Testis (tissue), 2 donors: ENCODE data around the gene CFAP20DC.

ENCODE experiments used
- POLR2A ChIP-seq: fragments of 450-650 bp; IDR thresholded peaks from one replicate; pipeline ENCODE4 v1.6.1; 2017; ENCODE audit warnings: antibody characterized with exemption, mild to moderate bottlenecking, moderate library complexity
- TF ChIP-seq, protein P1 (sequence below), 3 experiments: fragments of 450-650 bp in 2 of 3; fragments of 200-600 bp in 1 of 3; sonication (generic) in 1 of 3; IDR thresholded peaks; one replicate each; pipeline ENCODE4 v1.5.1; 2016 to 2019; ENCODE audit warnings: antibody characterized with exemption in 3 of 3, mild to moderate bottlenecking in 2 of 3, moderate library complexity in 1 of 3

DNA sequence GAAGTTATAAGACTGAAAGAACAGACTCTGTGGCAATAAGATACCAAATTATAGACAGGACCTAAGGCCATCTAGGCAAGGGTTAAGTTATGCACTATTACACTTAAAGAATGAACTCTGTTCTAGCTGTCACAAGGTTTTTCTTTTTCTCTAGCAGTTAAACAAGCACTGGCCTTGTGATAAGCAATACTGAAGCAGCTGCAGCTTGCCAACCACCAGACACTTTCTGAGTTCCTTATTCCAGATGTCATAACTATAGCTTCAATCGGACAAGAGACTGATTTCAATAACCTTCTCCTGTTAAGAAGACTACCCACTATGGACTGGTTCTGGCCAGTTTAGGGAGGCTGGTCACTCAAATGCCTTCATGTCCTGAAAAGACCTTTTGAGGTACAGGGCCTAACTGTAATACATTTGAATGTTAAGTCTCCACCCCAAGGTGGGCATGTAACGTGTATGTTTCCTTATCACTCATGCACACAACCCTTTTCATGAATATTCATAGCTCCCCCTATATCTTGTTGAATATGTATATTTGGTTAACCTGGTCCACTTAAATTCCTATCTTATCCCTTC lies 85.8 kb downstream of the CFAP20DC start:
- TF ChIP-seq, protein P1, sequence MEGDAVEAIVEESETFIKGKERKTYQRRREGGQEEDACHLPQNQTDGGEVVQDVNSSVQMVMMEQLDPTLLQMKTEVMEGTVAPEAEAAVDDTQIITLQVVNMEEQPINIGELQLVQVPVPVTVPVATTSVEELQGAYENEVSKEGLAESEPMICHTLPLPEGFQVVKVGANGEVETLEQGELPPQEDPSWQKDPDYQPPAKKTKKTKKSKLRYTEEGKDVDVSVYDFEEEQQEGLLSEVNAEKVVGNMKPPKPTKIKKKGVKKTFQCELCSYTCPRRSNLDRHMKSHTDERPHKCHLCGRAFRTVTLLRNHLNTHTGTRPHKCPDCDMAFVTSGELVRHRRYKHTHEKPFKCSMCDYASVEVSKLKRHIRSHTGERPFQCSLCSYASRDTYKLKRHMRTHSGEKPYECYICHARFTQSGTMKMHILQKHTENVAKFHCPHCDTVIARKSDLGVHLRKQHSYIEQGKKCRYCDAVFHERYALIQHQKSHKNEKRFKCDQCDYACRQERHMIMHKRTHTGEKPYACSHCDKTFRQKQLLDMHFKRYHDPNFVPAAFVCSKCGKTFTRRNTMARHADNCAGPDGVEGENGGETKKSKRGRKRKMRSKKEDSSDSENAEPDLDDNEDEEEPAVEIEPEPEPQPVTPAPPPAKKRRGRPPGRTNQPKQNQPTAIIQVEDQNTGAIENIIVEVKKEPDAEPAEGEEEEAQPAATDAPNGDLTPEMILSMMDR (IDR thresholded peaks at IDR 0.05), result no peak
- TF ChIP-seq POLR2A, result no peak
